Measurements from ENCODE around the gene ACSL1. TPM values are rescaled to one million over a fixed set of nuclear protein-coding genes. Genes with fewer than 3 reads are reported as not detected.

Gene ACSL1
- total and polyA plus RNA-seq, 2 of the 8 experiments (the other 6 are each of a cell fraction or from before 2014, with no cell fraction given): 2.3 to 8.7 TPM

- no peaks in the 10 kb centered on the region for H3K9me3 ChIP-seq (ENCODE audit: insufficient read depth in 2 of 2, low read depth in 1 of 2, low read length in 1 of 2)
- H4K5ac ChIP-seq (ENCODE audit: insufficient read length, low read depth, low read length): no peak overlapping the region
- no peak overlapping the region for H3K9ac ChIP-seq (replicated peaks in 1 of 4; ENCODE audit: extremely low read depth in 1 of 4, low read depth in 3 of 4, low read length in 3 of 4)
- H3K79me2 ChIP-seq (ENCODE audit: control insufficient read depth in 1 of 2, insufficient read depth in 2 of 2, low read length in 2 of 2): no peaks in the 10 kb centered on the region
- H3K56ac ChIP-seq (replicated peaks; ENCODE audit: insufficient read length, low read depth, low read length): no peak overlapping the region
- TF ChIP-seq ASH2L (IDR thresholded peaks at IDR 0.05; ENCODE audit: low read length) (no peak), MAFK (IDR thresholded peaks at IDR 0.05; ENCODE audit: low read depth, low read length) (no peak), EGR1 (IDR thresholded peaks at IDR 0.05; ENCODE audit: borderline replicate concordance, low read depth, low read length) (no peak), CBX5 (IDR thresholded peaks at IDR 0.05; ENCODE audit: low read depth, low read length) (no peak), EP300 (IDR thresholded peaks at IDR 0.05; ENCODE audit: borderline replicate concordance in 1 of 2, low read depth in 2 of 2, low read length in 2 of 2) (no peak), JUND (IDR thresholded peaks at IDR 0.05; ENCODE audit: low read length) (no peak), SP2 (IDR thresholded peaks at IDR 0.05; ENCODE audit: low read length) (no peak), CTCF (IDR thresholded peaks at IDR 0.05; ENCODE audit: control extremely low read depth in 1 of 3, insufficient read depth in 1 of 3, low read depth in 1 of 3, low read length in 3 of 3) (no peak), POLR2AphosphoS5 (IDR thresholded peaks at IDR 0.05; ENCODE audit: low read depth, low read length) (no peak), TEAD4 (IDR thresholded peaks at IDR 0.05; ENCODE audit: low read depth, low read length) (no peak), SIX5 (IDR thresholded peaks at IDR 0.05; ENCODE audit: low read depth, low read length) (no peak), SUZ12 (IDR thresholded peaks at IDR 0.05; ENCODE audit: low read length) (no peak), TAF1 (IDR thresholded peaks at IDR 0.05; ENCODE audit: low read depth, low read length) (no peak)
- no peaks in the 10 kb centered on the region; a peak in 1 of 8 replicates for H3K36me3 ChIP-seq (ENCODE audit: control insufficient read depth in 2 of 4, insufficient read depth in 4 of 4, low read length in 3 of 4)
- no peaks in the 10 kb centered on the region for H4K20me1 ChIP-seq (replicated peaks in 1 of 2; ENCODE audit: control insufficient read depth in 1 of 2, insufficient read depth in 2 of 2, low read length in 2 of 2)
- H2AFZ ChIP-seq (ENCODE audit: low read length): no peak overlapping the region
- H4K91ac ChIP-seq (replicated peaks; ENCODE audit: insufficient read length, low read length): no peak overlapping the region
- 95% methylated on average over 8 of the region's 8 CpGs; no CpG with 5 or more reads in 1 of the 2 experiments for WGBS, 2 experiments (ENCODE audit: extremely low coverage in 1 of 2, insufficient coverage in 1 of 2, insufficient read length in 1 of 2, insufficient replicate concordance in 2 of 2, low coverage in 1 of 2, low lambda C conversion rate in 2 of 2, missing lambda C conversion rate in 1 of 2)
- ChIA-PET CTCF (ENCODE audit: partially characterized antibody) (interaction anchor here (1.0 to 2.2 kb wide), 3 partner anchors 9 to 528 kb away, joined by 3 to 9 read pairs (median 6); no protein-coding TSS in a partner anchor), POLR2A (ENCODE audit: partially characterized antibody) (interaction anchor here (0.9 kb wide), 1 partner anchor 9 kb away, joined by 3 read pairs; no protein-coding TSS in a partner anchor)
- no peak overlapping the region for H3K23ac ChIP-seq (ENCODE audit: insufficient read length)
- no peaks in the 10 kb centered on the region for H3K79me1 ChIP-seq (ENCODE audit: low read depth, low read length)
- no peak overlapping the region for H3K4me2 ChIP-seq (ENCODE audit: insufficient read depth in 1 of 2, low read depth in 2 of 2, low read length in 2 of 2)
- no peak overlapping the region for H3K18ac ChIP-seq (ENCODE audit: extremely low read depth, low read length)
- H2AK5ac ChIP-seq (ENCODE audit: low read depth, low read length): no peak overlapping the region
- no peak overlapping the region for H3K14ac ChIP-seq (ENCODE audit: insufficient read length)
- H2BK20ac ChIP-seq (ENCODE audit: low read length): no peak overlapping the region
- no peak overlapping the region for H3K27ac ChIP-seq (ENCODE audit: low read depth, low read length)
- H3K4ac ChIP-seq (replicated peaks; ENCODE audit: insufficient read length, low read depth, low read length): no peak overlapping the region
- no peak overlapping the region for H2BK15ac ChIP-seq (ENCODE audit: low read length)
- no peak overlapping the region for H2BK12ac ChIP-seq (ENCODE audit: low read depth, low read length)
- DNase-seq (ENCODE audit: low read depth in 1 of 2, low spot score in 2 of 2) (no peak), FAIRE-seq (no peak)
- H3K4me1 ChIP-seq (replicated peaks in 1 of 4; ENCODE audit: control insufficient read depth in 3 of 4, insufficient read depth in 4 of 4, low read length in 3 of 4): peaks cover 0 to 8% (median 2%) of the 10 kb centered on the region in 4 experiments; a peak in 3 of 7 replicates
- H3K27me3 ChIP-seq (replicated peaks in 1 of 4; ENCODE audit: control insufficient read depth in 3 of 4, extremely low read depth in 1 of 4, insufficient read depth in 3 of 4, low read length in 3 of 4): no peaks in the 10 kb centered on the region
- no peak overlapping the region for H3K4me3 ChIP-seq (ENCODE audit: extremely low read depth in 1 of 4, insufficient read depth in 2 of 4, low read depth in 3 of 4, low read length in 4 of 4)
- no peaks in the 10 kb centered on the region for H3K23me2 ChIP-seq (ENCODE audit: low read depth, low read length)
- no peak overlapping the region for H2BK5ac ChIP-seq (ENCODE audit: low read depth, low read length)
- H2BK120ac ChIP-seq (replicated peaks; ENCODE audit: low read depth, low read length): no peak overlapping the region
- no peak overlapping the region for H4K8ac ChIP-seq (ENCODE audit: extremely low read depth, insufficient read depth, low read length)
These were observed 33.4 kb downstream of the ACSL1 start for GRCh38 chr4:184792334-184792733.

All from H1 (cell line).